Activated CD4-positive, CD25-positive, alpha-beta regulatory T cell treated with anti-CD3 and anti-CD28 coated beads, Interleukin-2, amount 50 U/mL, for 24 hours (primary cell): Measurements from ENCODE around the gene RHEB.

ENCODE experiments used
- ATAC-seq, 2 donors: fragments of 150-1000 bp; cut with Tn5 transposase; one replicate each; pipeline ENCODE4 v1.10.0; 2021; ENCODE audit warnings: mild to moderate bottlenecking in 1 of 2, moderate library complexity in 1 of 2

The RHEB gene

DNA sequence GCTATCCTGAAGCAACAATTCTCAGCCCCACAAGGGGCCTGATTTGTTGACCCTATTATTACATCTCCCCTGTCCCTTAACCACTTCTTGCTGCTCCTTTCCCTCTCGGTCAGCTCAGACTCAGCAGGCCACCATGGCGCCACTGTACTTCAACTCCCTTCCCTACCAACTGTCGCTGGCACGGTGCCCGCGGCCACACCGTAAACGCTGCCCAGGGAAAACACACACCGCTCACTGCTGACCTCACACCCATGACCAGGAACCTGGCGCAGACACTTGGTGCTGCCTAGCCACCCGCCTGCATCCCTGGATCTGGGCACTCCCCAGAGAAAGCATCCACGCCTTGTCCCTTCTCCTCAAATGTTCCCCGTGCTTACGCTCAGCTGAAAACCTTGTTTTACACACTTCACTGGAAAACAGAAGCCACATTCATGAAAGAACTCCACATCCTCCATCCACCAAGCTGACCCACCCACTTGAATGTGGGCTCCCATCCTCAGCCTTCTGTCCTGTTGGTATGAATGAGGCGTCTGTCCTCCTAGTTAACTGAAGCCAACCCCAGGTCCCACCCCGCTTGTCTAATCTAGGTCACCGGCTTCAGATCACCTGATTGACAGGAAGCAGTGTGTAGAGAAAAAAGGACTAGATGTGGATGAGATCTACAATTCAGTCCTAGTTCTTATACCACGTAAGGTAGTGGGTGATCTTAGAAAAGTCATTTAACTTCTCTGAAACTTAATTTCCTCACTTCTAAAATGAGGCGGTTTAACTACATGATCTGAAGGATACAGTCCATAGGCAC is 51.3 kb downstream of the RHEB start:
- ATAC-seq: no peak

DNA sequence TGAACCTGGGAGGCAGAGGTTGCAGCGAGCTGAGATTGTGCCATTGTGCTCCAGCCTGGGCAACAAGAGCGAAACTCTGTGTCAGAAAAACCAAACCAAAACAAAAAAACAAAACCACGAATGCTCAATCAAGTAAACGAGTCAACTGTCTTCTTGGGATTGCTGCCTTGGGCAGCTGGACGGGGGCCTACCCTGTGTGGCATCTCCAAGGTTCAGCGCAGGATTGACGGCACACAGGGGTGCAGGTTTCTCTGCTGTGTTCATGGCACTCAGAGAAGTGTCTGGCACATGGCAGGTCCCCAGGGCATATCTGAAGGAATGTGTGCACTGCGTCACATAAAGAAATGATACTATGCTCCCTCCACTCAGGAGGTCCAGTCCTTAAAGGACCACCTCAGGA is 54.5 kb downstream of the RHEB start:
- ATAC-seq: no peak

DNA sequence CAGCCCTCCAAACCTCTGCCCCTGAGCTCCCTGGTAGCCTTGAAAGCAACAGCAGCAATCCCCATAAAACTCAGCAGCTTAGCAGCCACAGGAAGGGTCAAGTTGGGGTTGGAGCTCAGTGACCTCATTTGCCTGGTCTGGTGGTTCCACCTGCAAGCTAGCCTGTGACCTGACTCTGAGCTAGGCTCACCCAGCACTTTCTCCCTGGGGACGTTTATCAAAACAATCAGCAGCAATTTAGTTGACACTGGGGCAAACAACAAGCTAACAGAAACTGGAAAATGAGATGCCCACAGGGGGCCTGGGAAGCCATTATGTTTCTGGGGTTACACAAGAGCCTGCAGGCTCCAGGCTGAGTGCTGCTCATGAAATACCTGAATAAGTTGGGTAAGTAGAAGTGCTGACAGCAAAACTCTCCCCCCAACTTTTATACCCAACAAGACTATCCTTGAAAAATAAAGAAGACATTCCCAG is 57.4 kb downstream of the RHEB start:
- no peak for ATAC-seq

DNA sequence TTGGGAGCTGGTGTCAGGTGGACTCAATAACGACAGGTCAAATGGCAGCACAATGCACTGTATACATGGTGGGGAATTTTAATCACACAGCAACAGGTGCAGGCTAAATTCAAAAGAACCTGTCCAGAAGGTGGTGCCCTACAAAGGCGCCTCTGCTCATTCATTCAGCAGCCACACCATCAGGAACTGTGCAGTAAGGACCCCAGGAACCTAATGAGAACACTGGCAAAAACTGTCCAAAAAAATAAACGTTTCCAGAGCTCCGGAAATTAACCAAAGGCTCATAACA is 57.8 kb downstream of the RHEB start:
- no peak for ATAC-seq

DNA sequence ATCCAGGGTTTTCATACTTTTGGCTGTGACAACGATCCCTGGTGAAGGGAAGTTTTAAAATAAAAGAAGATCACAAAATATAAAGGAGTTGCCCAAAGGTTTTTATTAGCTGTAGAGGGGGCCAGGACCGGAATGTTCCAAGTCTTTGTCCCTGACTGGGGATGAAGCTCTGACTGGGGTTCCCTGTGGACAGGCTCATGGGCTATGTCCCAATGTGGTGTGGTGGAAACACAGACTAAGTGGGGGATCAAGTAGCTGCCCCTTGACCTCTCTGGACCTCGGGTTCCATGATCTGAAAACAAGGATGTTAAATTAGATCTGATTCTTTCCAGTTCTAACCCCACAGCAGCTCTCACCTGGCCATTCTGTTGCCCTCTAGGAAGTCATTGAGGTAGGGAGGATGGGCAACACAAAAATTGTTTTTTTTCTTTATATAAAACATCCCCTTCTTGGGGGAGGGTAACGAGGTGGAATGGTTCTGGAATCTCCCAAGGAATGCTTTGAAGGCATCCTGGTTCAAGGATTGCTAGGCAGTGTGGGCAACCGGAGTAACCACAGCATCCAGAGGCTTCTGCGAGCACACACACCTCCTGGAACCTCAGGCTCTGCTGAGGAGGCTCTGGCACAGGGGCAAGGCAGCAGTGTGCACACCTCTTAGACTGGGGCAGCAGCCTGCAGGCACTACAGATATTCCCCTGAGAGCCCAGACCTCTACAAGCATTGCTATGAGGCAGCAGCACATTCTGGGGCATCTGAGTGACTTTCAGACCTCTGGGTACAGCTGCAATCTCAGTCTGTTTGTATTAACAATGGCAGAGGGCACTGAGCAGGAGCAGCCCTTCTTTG is 58.4 kb downstream of the RHEB start:
- ATAC-seq: no peak

DNA sequence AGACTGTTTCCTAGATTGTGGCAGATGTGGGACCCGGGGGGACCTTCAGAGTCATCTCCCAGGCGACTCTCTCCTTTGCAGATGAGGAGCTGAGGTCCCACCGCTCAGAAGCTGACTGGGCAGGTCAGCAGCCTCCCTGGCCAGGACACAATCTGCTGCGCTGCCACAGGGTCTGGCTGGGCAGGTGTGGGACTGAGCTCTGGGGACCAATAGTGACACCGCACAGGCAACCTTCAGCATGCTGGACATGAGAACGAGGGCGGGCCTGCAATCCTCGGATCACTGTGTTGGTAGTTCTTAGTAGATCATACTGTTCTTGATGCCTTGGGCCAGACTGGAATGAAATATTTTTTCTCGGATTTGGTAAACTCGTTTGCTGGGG is 59.2 kb downstream of the RHEB start:
- no peak for ATAC-seq

DNA sequence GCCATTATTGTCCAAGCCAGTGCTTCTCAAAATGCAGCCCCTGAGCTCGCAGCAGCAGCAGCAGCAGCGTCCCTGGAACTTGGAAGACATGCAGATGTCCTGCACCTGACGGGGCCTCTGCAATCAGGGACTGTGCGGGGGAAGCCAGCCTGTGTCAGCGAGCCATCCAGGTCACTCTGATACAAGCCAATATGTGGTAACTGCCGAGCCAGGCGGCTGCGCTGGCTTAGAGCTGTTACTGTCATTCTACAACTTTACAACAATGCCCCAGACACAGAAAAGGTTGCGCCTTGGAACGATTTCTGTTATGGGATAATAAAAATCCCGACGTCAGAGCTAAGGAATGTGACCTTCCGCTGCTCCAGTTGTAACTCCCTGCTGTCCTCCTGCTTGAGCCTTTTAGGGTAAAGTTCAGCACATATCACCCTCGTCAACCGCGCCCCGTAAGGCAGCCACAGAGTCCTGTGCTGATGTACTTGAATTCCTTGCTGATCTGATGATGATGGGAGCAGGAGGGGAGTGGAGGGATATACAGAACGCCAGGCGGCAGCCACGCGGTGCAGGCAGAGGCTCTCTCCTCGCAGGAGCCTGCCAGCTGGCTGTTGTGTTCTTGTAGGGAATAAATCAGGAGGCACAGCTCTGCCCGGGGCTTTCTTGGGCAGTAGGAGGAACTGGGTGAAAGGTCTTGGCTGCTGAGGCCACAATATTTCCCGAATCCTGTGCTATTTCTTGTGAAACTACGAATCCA is 59.8 kb downstream of the RHEB start:
- ATAC-seq: no peak

DNA sequence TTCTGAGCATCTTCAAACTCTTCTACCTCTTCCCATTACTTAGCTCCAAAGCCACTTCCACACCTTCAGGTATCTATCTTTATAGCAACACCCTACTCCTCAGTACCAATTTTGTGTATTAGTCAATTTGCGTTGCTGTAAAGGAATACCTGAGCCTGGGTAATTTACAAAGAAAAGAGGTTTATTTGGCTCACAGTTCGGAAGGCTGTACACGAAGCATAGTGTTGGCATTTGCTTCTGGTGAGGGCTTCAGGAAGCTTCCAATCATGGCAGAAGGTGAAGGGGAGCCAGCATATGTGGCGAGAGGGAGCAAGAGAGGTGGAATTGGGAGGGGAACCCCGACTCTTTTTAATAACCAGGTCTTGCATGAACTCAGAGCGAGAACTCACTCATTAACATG is 62.2 kb downstream of the RHEB start:
- no peak for ATAC-seq

DNA sequence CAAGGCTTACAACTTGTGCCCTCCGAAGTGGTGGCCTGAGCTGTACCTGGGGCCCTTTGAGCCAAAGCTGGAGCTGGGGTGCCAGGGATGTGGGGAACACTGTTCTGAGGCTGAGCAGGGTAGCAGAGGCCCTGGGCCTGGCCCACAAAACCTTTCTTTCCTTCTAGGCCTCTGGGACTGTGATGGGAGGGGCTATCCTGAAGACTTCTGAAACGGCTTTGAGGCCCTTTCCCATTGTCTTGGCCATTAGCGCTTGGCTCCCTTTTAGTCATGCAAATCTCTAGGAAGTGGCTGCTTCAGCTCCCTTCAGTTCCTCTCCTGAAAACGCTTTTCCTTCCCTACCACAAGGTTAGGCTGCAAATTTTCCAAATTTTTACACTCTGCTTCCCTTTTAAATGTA is 62.9 kb downstream of the RHEB start:
- no peak for ATAC-seq

DNA sequence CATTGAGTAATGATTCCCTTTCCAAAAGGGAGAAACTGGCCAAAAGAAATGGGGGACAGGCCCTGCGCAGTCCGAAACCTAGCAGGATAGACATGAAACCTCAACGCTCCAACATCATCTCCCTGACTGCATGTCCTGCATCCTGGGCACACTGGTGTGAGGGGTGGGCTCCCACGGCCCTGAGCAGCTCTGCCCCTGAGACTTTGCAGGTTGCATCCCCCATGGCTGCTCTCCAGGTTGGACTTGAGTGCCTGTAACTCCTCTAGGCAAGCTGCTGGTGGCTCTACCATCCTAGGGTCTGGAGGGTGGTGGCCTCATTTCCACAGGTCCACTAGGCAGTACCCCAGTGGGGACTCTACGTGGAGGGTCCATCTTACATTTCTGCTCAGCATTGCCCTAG is 63.4 kb downstream of the RHEB start:
- no peak for ATAC-seq

DNA sequence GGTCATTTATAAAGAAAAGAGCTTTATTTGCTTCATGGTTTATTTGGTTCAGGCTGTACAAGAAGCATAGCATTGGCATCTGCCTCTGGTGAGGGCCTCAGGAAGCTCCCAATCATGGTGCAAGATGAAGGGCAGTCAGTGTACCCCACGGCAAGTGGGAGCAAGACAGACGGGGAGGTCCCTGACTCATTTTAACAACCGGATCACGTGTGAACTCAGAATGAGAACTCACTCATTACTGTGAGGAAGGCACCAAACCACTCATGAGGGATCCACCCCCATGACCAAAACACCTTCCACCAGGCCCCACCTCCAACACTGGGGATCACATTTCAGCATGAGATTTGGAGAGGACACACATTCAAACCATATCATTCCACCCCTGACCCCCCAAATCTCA is 64.0 kb downstream of the RHEB start:
- peak in 1 of 2 donors; percentile 36 for ATAC-seq

DNA sequence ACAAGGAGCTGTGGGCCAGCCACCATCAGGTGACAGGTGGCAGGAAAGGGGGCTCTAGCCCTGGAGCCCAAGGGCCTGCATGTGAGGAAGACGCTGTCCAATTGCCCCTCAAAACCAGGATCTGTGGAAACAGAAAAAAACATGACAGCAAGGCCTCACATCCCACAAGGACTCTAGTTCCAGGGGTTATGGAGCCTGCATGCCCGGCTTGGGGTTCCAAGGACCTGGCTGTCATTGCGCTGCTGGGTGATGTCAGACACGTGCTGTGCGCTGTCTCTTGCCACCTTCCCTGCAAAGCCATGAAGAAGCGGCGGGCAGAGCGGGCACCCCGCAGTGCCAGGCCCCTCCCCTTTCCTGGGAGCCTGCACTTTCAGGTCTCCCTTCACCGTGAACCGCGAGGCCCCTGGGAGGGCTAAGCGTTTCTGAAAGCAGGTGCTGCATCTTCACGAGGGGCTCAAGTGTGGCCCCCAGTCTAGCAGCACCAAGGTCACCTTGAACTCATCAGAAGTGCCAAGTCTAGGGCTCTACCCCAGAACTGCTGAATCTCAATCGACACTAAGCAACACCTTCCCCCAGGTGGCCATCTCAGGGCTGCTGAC is 64.7 kb downstream of the RHEB start:
- ATAC-seq: no peak

DNA sequence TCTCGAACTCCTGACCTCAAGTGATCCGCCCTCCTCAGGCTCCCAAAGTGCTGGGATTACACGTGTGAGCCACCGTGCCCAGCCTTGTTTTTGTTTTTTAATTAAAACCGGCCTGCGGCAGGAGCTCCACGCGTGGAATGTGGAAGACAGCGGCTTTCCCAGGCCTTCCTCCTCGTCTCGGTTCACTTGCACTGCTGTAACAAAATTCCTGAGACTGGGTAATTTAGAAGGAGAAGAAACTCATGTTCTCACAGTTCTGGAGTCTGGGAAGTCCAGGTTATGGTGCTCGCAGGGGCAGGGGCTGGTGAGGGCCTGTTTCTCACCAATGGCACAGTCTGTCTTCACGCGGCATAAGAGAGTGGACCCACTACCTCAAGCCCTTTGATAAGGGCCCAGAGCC is 65.4 kb downstream of the RHEB start:
- ATAC-seq: no peak

DNA sequence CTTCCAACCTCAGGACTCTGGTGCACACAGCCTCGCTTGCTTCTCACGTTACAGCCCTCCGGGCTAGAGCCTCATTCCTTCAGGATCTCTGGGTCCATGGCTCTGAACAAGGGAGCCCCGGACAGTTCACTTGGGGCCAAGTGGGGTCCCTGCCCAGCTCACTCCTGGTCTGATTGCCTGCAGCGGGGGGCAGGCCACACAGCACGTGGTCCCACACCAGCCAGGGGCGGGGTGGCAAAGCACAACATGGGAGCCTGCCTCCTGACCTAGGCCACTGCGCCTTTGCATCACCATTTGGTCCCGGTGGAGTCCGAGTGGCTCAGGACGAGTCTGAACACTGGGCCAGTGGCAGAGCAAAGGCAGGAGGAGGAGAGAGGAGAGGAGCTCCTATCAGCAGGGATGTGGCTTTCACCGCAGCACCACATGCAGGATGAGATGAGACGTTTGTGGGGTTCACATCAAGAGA is 66.3 kb downstream of the RHEB start:
- no peak for ATAC-seq

DNA sequence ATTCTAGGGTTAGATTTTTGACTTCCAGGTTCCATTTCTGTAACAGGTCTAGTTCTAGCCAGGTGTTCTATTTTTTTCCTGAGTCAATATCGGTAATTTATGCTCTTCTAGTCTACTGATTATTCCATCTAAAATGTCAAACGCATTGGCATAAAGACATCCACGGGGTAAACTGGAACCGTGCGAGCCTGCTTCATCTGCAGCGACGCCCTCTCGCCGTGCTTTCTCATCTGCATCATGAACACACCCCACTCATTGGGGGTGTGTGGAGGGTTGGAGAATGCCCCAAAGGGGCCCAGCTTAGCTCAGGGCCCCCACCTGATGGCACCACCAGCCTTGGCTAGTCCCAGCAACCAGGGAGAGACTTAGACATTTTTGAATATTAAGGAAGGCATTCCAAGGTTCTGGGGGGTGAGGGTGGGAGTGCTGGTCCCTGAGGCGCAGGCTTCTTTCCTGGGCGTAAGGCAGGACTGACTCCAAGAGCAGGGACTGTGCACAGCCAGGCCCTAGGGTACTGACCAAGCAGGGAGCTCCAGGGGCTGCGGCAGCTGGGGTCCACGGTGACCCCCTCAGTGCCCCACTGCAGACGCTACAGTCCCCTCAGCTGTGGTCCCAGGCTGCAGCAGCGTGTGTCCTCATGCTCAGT is 66.9 kb downstream of the RHEB start:
- ATAC-seq: no peak

DNA sequence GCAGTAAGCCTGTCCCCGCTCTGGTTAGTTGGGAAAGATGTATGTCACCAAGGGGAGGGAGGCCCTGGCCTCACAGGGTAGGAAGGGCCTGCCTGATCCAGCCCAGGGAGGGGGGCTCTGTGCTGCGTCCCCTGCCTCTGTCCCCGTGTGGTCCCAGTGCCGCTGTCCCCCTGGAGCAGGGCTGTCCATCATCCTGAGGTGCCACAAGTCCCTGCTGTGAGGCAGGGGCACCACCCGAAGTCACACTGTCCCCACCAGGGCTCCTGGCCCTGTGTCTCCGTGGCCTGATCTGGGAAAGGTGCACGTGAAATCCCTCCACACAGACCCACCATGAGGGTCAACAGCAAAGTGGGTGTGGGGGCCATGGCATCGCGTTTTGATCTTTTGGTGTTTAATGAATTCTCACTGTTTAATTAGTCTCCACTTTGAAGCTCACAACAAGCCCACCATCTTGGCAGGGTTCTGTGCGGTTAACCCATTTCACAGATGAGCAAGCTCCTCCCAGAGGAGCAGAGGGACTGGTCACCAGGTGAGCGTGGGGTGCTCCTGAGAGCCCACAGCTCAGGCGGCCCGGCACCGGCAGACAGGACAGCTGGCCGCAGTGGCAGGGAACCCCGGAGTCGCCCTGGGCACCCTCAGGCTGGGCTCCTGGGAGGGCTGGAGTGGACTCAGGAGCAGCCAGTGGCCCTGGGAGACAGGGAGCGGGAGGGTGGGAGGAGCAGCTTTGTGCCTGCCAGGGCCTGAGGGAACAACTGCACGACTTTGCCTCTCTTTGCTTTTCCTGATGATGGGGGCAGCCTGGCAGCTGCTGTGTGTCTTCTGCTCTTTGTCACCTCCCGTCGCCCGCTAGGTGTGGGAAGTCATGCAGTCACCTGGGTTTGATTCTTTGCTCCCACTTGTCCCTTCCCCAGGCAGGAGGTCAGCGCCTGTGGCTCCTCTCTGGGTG is 67.8 kb downstream of the RHEB start:
- ATAC-seq: no peak

DNA sequence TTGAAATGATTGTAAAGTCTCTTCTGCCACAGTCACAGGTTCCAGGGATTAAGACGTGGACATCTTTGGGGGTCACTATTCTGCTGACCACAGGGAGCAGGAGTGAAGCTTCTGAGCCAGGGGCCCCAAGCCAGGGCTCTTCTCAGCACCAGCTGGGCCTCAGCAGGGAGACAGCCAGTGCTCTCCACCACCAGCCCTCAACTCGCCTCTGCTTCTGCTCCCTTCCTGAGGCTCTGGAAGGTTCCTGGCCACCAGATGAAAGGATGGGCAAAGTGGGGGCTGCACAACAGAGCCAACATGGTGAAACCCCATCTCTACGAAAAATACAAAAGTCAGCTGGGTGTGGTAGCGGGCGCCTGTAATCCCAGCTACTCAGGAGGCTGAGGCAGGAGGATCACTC is 68.5 kb downstream of the RHEB start:
- no peak for ATAC-seq

DNA sequence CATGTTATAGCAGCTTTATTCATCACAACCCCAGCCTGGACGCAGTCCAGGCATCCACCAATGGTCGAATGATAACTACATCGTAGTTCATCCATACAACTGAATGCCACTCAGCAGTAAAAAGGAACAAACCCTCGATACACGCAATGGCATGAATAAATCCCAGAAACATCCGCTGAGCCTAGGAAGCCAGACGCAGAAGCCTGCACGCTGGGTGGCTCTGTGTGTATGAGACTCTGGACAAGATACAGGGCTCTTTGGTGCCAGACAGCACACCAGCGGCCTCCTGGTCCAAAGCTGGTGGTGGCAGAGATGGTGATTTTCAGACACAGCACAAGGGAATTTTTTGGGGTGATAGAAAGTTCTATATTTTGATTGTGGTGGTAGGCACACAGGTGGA is 69.7 kb downstream of the RHEB start:
- ATAC-seq: no peak

DNA sequence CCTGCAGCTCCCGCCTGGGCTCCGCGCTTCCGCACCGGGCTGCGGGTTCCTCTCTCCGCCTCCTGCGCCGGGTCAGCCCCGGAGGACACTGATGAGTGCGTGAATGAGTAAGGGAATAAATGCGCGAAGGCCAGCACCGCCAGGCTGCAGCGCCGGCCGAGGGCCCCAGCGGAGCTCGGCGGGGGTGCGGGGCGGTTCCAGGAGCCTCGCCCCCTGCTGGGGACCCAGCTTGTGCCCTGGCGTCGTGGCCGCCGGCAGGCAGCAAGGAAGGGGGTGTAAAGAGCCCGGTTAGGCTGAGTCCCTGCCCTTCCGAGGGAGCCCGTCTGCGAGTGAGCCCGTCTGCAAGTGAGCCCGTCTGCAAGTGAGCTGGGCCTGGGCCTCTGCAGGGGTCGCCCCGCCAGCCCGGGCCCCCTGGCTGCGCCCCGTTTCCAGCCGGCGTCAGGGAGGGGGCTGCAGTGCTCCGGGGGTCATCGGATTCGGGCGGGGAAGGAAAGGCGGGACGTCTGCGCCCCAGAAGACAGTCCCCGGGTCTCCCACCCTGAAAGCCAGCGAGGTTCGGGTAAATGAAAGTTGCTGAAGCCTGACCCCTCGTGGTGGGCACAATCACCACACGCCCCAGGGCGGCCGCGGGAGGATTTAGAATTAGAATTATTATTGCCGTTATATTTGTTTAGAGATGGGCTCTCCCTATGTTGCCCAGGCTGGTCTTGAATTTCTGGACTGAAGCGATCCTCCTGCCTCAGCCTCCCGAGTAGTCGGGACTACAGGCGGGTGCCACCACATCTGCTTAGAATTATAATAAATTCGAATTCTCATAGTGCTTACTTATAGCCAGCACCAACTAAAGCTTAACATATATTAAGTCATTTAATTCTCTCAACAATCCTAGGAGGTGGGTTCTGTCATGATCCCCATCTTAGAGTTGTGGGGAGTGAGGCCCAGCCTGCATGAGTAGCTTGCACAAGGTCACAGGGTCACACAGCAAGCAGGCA is 71.1 kb downstream of the RHEB start:
- ATAC-seq: peak; percentile 79

DNA sequence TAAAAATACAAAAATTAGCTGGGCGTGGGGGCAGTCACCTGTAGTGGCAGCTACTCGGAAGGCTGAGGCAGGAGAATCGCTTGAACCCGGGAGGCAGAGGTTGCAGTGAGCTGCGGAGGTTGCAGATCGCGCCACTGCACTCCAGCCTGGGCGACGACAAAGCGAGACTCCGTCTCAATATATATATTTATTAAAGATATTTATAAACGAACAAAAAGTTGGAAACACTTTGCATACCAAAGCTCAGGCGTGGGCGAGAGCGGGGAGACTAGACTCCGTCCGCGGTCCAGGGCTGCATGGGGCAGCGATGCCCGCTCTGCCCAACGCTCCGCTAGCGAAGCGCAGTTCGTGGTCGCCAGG is 71.8 kb downstream of the RHEB start:
- no peak for ATAC-seq
